HG02623 (cell line): ENCODE data around the gene MADD.
"Not testable (repeated sequence)": the region's sequence is repeated elsewhere in the genome, so short reads cannot be mapped to it uniquely, and the experiment has no call there.

ENCODE experiments used
- ATAC-seq: cut with Tn5 transposase; IDR thresholded peaks from one replicate; pipeline ENCODE4 v1.9.1; 2021; ENCODE audit warnings: moderate library complexity; ENCODE audit not compliant: unreplicated experiment

The MADD gene

GRCh38 chr11:47272706-47273105, 2.8 kb downstream of the MADD start:
- no peak for ATAC-seq

DNA sequence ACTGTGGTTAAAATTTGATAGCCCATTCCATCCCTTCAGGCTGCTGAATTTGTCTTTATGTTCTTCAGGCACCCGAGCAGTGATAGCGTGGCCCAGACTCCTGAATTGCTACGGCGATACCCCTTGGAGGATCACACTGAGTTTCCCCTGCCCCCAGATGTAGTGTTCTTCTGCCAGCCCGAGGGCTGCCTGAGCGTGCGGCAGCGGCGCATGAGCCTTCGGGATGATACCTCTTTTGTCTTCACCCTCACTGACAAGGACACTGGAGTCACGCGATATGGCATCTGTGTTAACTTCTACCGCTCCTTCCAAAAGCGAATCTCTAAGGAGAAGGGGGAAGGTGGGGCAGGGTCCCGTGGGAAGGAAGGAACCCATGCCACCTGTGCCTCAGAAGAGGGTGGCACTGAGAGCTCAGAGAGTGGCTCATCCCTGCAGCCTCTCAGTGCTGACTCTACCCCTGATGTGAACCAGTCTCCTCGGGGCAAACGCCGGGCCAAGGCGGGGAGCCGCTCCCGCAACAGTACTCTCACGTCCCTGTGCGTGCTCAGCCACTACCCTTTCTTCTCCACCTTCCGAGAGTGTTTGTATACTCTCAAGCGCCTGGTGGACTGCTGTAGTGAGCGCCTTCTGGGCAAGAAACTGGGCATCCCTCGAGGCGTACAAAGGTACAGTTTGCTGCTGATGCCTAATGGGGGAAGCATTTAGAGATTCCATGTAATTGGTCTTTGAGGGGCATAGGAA, 4.7 kb downstream of the MADD start:
- no peak for ATAC-seq

- no peak for ATAC-seq
Observed at GRCh38 chr11:47276923-47277322, 7.0 kb downstream of the MADD start.

DNA sequence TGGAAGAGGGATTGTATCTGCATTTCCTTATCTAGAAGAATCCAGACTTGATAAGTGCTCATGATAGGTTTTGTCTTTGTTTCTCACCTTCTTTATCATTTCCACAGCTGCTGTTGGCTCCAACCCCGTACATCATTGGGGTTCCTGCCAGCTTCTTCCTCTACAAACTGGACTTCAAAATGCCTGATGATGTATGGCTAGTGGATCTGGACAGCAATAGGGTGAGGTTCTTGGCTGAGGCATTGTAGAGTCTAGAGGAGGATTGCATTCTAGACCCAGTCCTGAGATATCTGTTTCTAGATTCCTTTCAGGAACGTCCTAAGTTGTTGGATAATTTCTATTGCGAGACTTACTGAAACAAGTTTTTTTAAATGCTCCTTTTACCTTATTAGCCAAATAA, 8.1 kb downstream of the MADD start:
- no peak for ATAC-seq

- no peak for ATAC-seq
Observed at GRCh38 chr11:47278769-47279168, 8.8 kb downstream of the MADD start.

- no peak for ATAC-seq
Observed at GRCh38 chr11:47280099-47280498, 10.2 kb downstream of the MADD start.

GRCh38 chr11:47280860-47281259, 10.9 kb downstream of the MADD start:
- no peak for ATAC-seq

GRCh38 chr11:47282462-47282861, 12.5 kb downstream of the MADD start:
- no peak for ATAC-seq

GRCh38 chr11:47284151-47284550, 14.2 kb downstream of the MADD start:
- ATAC-seq, result no peak

DNA sequence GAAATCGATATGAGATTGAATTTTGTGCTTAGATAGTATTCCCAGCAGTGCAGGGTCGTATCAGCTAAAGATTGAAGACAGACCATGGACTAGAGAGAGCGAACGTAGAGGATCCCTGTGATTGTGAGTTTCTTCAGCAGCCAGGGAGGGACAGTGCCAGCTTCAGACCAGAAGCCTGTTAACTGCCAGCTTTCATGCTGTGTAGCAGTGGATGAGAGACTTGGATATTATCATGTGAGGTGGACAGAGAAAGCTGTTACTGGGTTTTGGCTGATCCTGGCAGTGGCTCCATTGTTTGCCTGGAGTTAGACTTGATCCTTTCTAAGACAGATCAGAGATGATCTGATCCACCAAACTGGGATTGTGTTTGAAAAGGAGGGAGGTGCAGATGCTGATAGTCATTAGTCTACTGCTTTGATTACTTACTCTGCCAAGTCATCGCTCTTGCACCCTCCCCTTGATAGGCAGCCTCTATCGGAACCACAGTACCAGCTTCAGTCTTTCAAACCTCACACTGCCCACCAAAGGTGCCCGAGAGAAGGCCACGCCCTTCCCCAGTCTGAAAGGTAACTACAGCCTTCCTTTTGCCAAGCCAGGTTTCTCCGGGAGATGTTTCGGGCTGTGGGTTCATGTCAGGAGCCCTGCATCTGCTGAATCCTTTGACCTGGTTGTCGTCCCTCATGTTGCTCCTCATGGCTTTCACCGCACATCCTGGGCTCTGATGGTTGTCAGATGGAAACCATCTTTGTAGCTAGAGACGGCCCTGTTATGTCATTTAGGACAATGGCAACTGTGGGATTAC, 16.2 kb downstream of the MADD start:
- ATAC-seq, result no peak

- no peak for ATAC-seq
Observed at GRCh38 chr11:47288066-47288465, 18.1 kb downstream of the MADD start.

- no peak for ATAC-seq
Observed at GRCh38 chr11:47289856-47290255, 19.9 kb downstream of the MADD start.

DNA sequence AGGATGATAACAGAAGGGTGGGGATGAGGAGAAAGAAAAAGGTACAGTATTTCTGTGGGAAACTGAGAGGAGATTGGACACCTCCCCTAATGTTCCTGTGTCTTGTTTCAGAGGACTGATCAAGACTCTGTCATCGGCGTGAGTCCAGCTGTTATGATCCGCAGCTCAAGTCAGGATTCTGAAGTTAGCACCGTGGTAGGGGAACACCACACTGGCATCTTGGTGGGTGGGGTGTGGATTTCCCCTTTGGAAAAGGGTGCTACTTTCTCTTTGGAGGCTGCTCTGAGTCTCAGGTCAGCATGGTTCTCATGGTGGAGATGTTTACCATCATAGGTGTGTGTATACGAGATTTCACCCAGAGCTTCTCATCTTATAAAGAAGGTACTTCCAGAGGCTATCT, 25.5 kb downstream of the MADD start:
- ATAC-seq, result no peak

- ATAC-seq, result no peak
Observed at GRCh38 chr11:47296045-47296444, 26.1 kb downstream of the MADD start.

DNA sequence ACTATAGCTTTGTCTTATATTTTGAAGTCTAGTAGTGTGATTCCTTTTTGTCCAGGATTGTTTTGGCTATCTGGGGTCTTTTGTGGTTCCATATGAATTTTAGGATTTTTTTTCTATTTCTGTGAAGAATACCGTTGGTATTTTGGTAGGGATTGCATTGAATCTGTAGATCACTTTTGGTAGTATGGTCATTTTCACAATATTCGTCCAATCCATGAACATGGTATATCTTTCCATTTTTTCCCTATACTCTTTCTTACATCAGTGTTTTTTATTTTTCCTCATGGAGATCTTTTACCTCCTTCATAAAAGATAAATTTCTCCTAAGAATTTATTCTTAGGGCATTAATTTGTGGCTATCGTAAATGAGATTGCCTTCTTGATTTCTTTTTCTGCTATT, 29.1 kb downstream of the MADD start:
- no peak for ATAC-seq

GRCh38 chr11:47302853-47303252, 32.9 kb downstream of the MADD start:
- no peak for ATAC-seq

GRCh38 chr11:47305734-47306483, 36.0 kb downstream of the MADD start:
- no peak for ATAC-seq

GRCh38 chr11:47306484-47306844, 36.5 kb downstream of the MADD start:
- ATAC-seq, result no peak

DNA sequence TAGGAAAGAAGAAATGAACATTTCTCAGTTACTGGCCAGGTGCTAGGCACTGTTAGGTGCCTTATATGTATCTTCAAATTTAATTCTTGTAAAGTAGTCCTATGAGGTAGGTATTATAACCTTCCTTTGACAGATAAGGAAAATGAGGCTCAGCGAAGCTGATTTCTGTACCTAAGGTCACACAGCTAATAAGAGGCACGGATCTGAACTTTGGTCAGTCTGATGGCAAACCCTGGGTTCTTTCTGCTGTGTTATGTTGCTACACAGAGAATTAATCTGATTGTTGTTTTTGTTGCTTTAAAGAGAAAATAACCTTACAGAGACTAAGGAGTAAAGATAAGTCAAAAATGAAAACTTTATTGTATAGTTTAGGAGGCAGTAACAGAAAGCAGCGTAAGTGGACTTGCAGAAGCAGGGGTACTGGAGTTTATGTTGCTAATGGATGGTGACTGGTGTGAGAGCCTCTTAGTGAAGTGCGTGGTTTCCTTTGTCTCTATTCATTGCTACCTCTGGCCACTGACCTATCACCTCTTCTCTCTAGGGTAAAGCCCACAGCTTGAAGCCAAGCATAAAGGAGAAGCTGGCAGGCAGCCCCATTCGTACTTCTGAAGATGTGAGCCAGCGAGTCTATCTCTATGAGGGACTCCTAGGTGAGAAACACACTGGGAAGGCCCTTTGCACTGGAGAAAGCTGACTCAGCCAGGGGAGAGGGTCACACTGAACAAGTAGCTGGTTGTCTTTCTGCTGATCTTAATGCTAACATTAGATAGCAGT, 38.3 kb downstream of the MADD start:
- no peak for ATAC-seq

DNA sequence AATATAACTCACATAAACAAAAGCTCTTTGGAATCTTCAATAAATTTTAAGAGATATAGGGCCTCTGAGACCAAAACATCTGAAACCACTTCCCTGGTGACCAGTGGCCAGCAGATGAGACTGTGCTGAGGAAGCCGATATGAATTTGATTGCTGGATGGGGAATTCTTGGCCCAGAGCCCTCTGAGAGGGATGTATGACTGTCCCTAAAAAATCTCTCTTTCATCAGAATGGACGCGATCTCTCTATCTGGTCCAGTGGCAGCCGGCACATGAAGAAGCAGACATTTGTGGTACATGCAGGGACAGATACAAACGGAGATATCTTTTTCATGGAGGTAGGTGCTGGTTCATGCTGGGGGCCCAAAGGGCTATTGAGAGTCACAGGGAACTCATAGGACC, 45.1 kb downstream of the MADD start:
- ATAC-seq, result no peak

DNA sequence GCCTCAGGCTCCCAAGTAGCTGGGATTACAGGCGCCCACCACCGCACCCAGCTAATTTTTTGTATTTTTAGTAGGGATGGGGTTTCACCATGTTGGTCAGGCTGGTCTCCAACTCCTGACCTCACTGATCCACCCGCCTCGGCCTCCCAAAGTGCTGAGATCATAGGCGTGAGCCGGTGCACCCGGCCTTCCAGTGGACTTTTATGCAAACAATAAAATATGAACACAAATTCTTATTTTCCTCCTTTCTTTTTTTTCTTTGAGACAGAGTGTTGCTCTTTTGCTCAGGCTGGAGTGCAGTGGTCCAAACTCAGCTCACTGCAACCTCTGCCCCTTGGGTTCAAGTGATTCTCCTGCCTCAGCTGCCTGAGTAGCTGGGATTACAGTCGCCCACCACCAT, 46.6 kb downstream of the MADD start:
- not testable (repeated sequence) for ATAC-seq
